Thymus (tissue), 11 donors: Measurements from ENCODE around the gene TSHZ1. TPM values are rescaled to one million over a fixed set of nuclear protein-coding genes. Genes with fewer than 3 reads are reported as not detected.

Experiments
- DNase-seq, 9 donors: peaks; one replicate each; pipeline ENCODE4 v3.0.0-alpha.2; 2013; ENCODE audit warnings: low spot score in 9 of 9, low read depth in 6 of 9, missing footprints in 1 of 9
- H3K27ac ChIP-seq, 2 donors: one replicate each; pipeline ENCODE4 v1.5.1; 2013; ENCODE audit warnings: control low read depth in 1 of 2, low read depth in 1 of 2, low read length in 1 of 2, mild to moderate bottlenecking in 1 of 2, moderate library complexity in 1 of 2
- H3K27me3 ChIP-seq, 2 donors: one replicate each; pipeline ENCODE4 v1.5.1; 2013; ENCODE audit warnings: low read length in 1 of 2; ENCODE audit not compliant: control insufficient read depth in 2 of 2, insufficient read depth in 1 of 2
- H3K36me3 ChIP-seq, 2 donors: one replicate each; pipeline ENCODE4 v1.5.1; 2013; ENCODE audit warnings: low read length in 1 of 2, mild to moderate bottlenecking in 1 of 2, moderate library complexity in 1 of 2; ENCODE audit not compliant: control insufficient read depth in 2 of 2, insufficient read depth in 2 of 2
- H3K4me1 ChIP-seq, 2 donors: one replicate each; pipeline ENCODE4 v1.5.1; 2013; ENCODE audit warnings: low read length in 2 of 2; ENCODE audit not compliant: control insufficient read depth in 2 of 2, insufficient read depth in 2 of 2
- H3K4me3 ChIP-seq, 2 donors: one replicate each; pipeline ENCODE4 v1.5.1; 2013; ENCODE audit warnings: low read length in 2 of 2, control low read depth in 1 of 2, mild to moderate bottlenecking in 1 of 2
- H3K9me3 ChIP-seq, 2 donors: one replicate each; pipeline ENCODE4 v1.5.1; 2013; ENCODE audit warnings: low read length in 1 of 2, mild to moderate bottlenecking in 1 of 2; ENCODE audit not compliant: control insufficient read depth in 2 of 2, insufficient read depth in 1 of 2
- WGBS: extraction: QIAGEN DNeasy Blood & Tissue Kit; methylation state at CpG from one replicate; pipeline ENCODE4 v1.1.7; 2013; 5-methylcytosine and 5-hydroxymethylcytosine counted together
- polyA plus RNA-seq: library from polyadenylated mRNA; stranded (reverse); fragments of 200-250 nt; gene quantifications from one replicate; pipeline ENCODE4 v1.2.3, GENCODE V29; 2013
- total RNA-seq: library from RNA; stranded (reverse); fragments of 120-200 nt; gene quantifications from one replicate; pipeline ENCODE4 v1.2.4, GENCODE V29; 2013
- donor health status: healthy.

The TSHZ1 gene
- total and polyA plus RNA-seq, 2 donors: 7.4 to 10.2 TPM

GRCh38 chr18:75277610-75277928 is 67.0 kb downstream of the TSHZ1 start:
- Histone ChIP-seq H3K27me3 (no peaks in the 10 kb centered on the region), H3K27ac (no peak overlapping the region), H3K4me3 (no peak overlapping the region), H3K4me1 (no peaks in the 10 kb centered on the region), H3K9me3 (no peaks in the 10 kb centered on the region), H3K36me3 (no peaks in the 10 kb centered on the region)
- 97% methylated on average over 4 of the region's 4 CpGs for WGBS
- DNase-seq: no peak

GRCh38 chr18:75279381-75279780 is 68.8 kb downstream of the TSHZ1 start:
- H3K27ac ChIP-seq: no peak overlapping the region
- no peaks in the 10 kb centered on the region for H3K4me1 ChIP-seq
- no peaks in the 10 kb centered on the region for H3K27me3 ChIP-seq
- H3K4me3 ChIP-seq: no peak overlapping the region
- WGBS: over 99% methylated on average over 5 of the region's 5 CpGs
- DNase-seq: no peak
- no peaks in the 10 kb centered on the region for H3K36me3 ChIP-seq
- no peaks in the 10 kb centered on the region for H3K9me3 ChIP-seq

- WGBS: 91% methylated on average over 20 of the region's 20 CpGs
- no peak overlapping the region for H3K27ac ChIP-seq
Measured at GRCh38 chr18:75280427-75281280, 70.1 kb downstream of the TSHZ1 start.

GRCh38 chr18:75282746-75283145 is 72.1 kb downstream of the TSHZ1 start:
- no peak for DNase-seq
- whole genome bisulfite sequencing: 97% methylated on average over 15 of the region's 15 CpGs
- no peaks in the 10 kb centered on the region for H3K4me1 ChIP-seq

More at GRCh38 chr18:75280427-75281280, 70.1 kb downstream of the TSHZ1 start:
- H3K27me3 ChIP-seq: no peaks in the 10 kb centered on the region
- H3K4me3 ChIP-seq: no peak overlapping the region
- H3K4me1 ChIP-seq: no peaks in the 10 kb centered on the region
- peaks cover 0 to 8% of the 10 kb centered on the region in 2 donors for H3K36me3 ChIP-seq
- no peak for DNase-seq
- no peaks in the 10 kb centered on the region for H3K9me3 ChIP-seq

GRCh38 chr18:75283731-75284130 is 73.1 kb downstream of the TSHZ1 start:
- no peak overlapping the region for H3K27ac ChIP-seq
- H3K36me3 ChIP-seq: peaks cover 29 to 37% of the 10 kb centered on the region in 2 donors
- DNase-seq: no peak
- H3K4me3 ChIP-seq: no peak overlapping the region
- H3K4me1 ChIP-seq: no peaks in the 10 kb centered on the region
- H3K27me3 ChIP-seq: no peaks in the 10 kb centered on the region
- 98% methylated on average over 7 of the region's 7 CpGs for WGBS
- H3K9me3 ChIP-seq: no peaks in the 10 kb centered on the region

More at GRCh38 chr18:75282746-75283145, 72.1 kb downstream of the TSHZ1 start:
- Histone ChIP-seq H3K4me3 (no peak overlapping the region), H3K9me3 (no peaks in the 10 kb centered on the region), H3K27me3 (no peaks in the 10 kb centered on the region), H3K36me3 (peaks cover 20 to 28% of the 10 kb centered on the region in 2 donors), H3K27ac (no peak overlapping the region)

GRCh38 chr18:75284566-75284965 is 74.0 kb downstream of the TSHZ1 start:
- Histone ChIP-seq H3K27me3 (no peaks in the 10 kb centered on the region), H3K9me3 (no peaks in the 10 kb centered on the region), H3K4me3 (no peak overlapping the region), H3K4me1 (no peaks in the 10 kb centered on the region), H3K27ac (no peak overlapping the region), H3K36me3 (peaks cover 32 to 37% of the 10 kb centered on the region in 2 donors)
- WGBS: 99% methylated on average over 16 of the region's 16 CpGs
- no peak for DNase-seq

- DNase-seq: no peak
- Histone ChIP-seq H3K36me3 (peaks cover 32 to 37% of the 10 kb centered on the region in 2 donors), H3K27me3 (no peaks in the 10 kb centered on the region), H3K4me1 (no peaks in the 10 kb centered on the region), H3K9me3 (no peaks in the 10 kb centered on the region), H3K27ac (no peak overlapping the region), H3K4me3 (no peak overlapping the region)
- WGBS: 97% methylated on average over 24 of the region's 24 CpGs
Measured at GRCh38 chr18:75285876-75286275, 75.3 kb downstream of the TSHZ1 start.

GRCh38 chr18:75287006-75287405 is 76.4 kb downstream of the TSHZ1 start:
- Histone ChIP-seq H3K4me1 (no peaks in the 10 kb centered on the region), H3K27ac (no peak overlapping the region), H3K9me3 (no peaks in the 10 kb centered on the region), H3K27me3 (no peaks in the 10 kb centered on the region), H3K4me3 (no peak overlapping the region), H3K36me3 (peaks cover 32 to 37% of the 10 kb centered on the region in 2 donors)
- no peak for DNase-seq
- 98% methylated on average over 23 of the region's 23 CpGs for WGBS

- Histone ChIP-seq H3K27me3 (no peaks in the 10 kb centered on the region), H3K36me3 (peaks cover 32 to 37% of the 10 kb centered on the region in 2 donors), H3K9me3 (no peaks in the 10 kb centered on the region), H3K27ac (no peak overlapping the region), H3K4me3 (no peak overlapping the region), H3K4me1 (no peaks in the 10 kb centered on the region)
- WGBS: 99% methylated on average over 24 of the region's 24 CpGs
- DNase-seq: no peak
Measured at GRCh38 chr18:75287700-75288099, 77.1 kb downstream of the TSHZ1 start.
